Fibroblast of skin of left biceps (primary cell): ENCODE measurements around the gene RASL12.
"Not testable (repeated sequence)": the region's sequence is repeated elsewhere in the genome, so short reads cannot be mapped to it uniquely, and the experiment has no call there.

Experiments used
- DNase-seq, 2 experiments: peaks; one replicate each; pipeline ENCODE4 v3.0.0-alpha.2; 2013; ENCODE audit warnings: low read depth in 2 of 2

RASL12 gene

GRCh38 chr15:65056106-65056505, 11.7 kb downstream of the RASL12 start:
- no peak for DNase-seq

- DNase-seq, result no peak
Observed at GRCh38 chr15:65055201-65055870, 12.5 kb downstream of the RASL12 start.

- no peak for DNase-seq
Observed at GRCh38 chr15:65054333-65055200, 13.2 kb downstream of the RASL12 start.

- no peak for DNase-seq
Observed at GRCh38 chr15:65052956-65053355, 14.8 kb downstream of the RASL12 start.

- DNase-seq, result no peak
Observed at GRCh38 chr15:65051266-65051665, 16.5 kb downstream of the RASL12 start.

- no peak for DNase-seq
Observed at GRCh38 chr15:65050270-65050669, 17.5 kb downstream of the RASL12 start.

- peak; percentile 77 to 78 for DNase-seq
Observed at GRCh38 chr15:65049418-65049840, 18.4 kb downstream of the RASL12 start.

GRCh38 chr15:65048241-65048640, 19.6 kb downstream of the RASL12 start:
- no peak for DNase-seq

GRCh38 chr15:65044724-65045481, 22.9 kb downstream of the RASL12 start, which contains the start of gene SLC51B:
Gene SLC51B, plus strand, starts transcription at chr15:65045387. Its CDS starts 4,618 bp downstream, at chr15:65050005.
- DNase-seq, result no peak

- DNase-seq, result not testable (repeated sequence)
Observed at GRCh38 chr15:65044218-65044617, 23.6 kb downstream of the RASL12 start.

- DNase-seq, result no peak
Observed at GRCh38 chr15:65042776-65043327, 24.9 kb downstream of the RASL12 start.

GRCh38 chr15:65041787-65042186, 26.0 kb downstream of the RASL12 start:
- DNase-seq, result no peak

GRCh38 chr15:65040461-65040860, 27.3 kb downstream of the RASL12 start:
- DNase-seq, result no peak

- DNase-seq, result no peak
Observed at GRCh38 chr15:65038836-65039235, 29.0 kb downstream of the RASL12 start.

GRCh38 chr15:65038428-65038827, 29.4 kb downstream of the RASL12 start:
- no peak for DNase-seq

- DNase-seq, result no peak
Observed at GRCh38 chr15:65037309-65037708, 30.5 kb downstream of the RASL12 start.

- no peak for DNase-seq
Observed at GRCh38 chr15:65034719-65035118, 33.1 kb downstream of the RASL12 start.

GRCh38 chr15:65033659-65034269, 34.0 kb downstream of the RASL12 start:
- peak in 1 of 2 experiments; percentile 9 for DNase-seq

- DNase-seq, result no peak
Observed at GRCh38 chr15:65032801-65033537, 34.8 kb downstream of the RASL12 start.

- no peak for DNase-seq
Observed at GRCh38 chr15:65029736-65030208, 38.0 kb downstream of the RASL12 start.
